ENCODE results near the gene PTCD2.
A peak's percentile ranks its signal among the peaks of the same experiment; 100 is the strongest.
"Not testable (repeated sequence)": the region's sequence is repeated elsewhere in the genome, so short reads cannot be mapped to it uniquely, and the experiment has no call there.

The PTCD2 gene

DNA sequence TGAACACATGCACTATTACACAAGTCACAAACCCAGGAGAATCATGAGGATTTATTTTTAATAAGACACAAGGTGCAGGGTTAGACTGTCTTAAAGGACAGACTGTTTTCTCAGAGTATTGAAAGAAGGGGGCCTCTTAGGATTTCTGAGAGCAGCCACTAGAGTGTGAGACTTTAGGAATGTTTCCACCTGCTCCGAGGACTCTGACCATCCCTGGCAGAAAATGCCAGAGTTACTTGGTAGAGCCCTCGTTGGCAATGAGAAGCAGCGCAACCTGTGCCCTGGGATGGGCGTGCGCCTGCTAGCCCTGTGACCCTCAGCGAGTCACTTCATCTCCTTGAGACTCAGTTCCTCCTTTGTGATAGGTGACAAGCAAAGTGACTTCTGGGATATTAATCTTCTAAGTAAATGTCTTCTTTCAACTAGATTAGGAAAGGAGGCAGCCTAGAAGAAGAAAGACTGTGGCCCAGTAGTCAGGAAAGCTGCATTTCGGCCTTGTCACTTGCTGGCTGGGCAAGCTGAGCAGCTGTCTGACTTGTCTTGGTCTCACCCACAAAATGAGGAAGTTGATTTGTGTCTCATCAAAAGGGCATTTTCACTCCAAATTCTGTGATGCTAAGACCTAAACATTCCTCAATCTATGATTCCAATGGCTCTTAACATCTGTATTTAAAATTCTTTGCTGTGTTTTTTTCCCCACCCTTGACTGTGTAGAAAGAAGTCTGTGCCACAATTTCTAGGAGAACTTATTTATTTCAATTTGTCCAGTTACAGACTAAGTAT is 60.5 kb downstream of the PTCD2 start:
- no peak for DNase-seq (ENCODE audit: low spot score)

DNA sequence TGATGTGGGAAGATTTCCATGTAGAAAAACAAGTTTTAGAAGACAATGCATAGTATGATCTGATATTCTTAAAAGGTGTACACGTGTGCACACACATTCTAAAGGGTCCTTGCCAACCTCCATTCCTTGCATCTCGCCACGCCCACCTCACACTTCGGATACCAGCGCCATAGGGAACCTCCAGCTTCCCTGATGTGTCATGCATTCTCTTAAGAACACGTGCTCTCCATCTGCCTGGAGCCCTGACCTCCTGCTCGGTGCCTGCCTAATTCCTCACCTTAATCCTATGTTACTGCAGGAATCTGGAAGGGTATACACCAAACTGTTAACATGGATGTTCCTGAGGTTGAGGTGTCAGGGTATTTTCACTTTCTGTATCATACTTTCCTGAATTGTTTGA is 63.1 kb downstream of the PTCD2 start:
- DNase-seq (ENCODE audit: low spot score), result no peak

DNA sequence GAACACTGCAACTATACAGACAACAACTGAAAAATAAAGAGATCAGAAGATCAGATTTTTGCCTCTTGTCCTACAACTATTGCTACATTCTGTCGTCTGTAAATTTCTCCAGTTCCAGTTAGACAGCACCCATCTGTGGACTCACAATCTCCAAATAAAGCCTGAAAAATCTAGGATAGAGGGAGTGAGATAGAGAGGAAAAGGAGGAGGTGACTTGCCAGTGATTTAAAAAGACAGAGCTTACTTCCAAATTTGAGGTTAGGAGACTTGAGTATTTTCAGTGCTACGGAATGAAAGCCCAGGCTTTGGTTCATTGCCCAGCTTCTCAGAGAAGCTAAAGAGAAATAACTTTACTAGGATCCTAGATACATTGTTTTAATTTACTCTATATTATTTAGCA is 63.6 kb downstream of the PTCD2 start:
- no peak for DNase-seq (ENCODE audit: low spot score)

DNA sequence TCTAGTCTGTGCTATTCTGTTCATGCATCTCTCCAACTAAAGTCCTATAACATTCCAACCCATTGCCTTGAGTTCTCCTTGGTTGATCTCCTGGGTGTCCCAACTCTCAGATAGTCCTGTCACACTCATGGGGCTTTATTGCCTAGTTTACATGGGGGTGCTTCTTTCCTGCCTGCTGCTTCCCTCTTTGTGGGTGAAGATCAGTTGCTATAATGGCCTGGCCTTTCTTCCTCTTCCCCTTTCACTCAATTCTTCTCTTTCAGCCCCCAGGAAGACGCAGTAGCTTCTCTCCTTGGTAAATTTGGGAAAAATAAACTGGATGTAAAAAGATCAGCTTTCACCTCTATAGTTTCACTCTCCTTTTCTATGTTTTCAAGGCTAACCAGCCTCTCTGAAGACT is 66.5 kb downstream of the PTCD2 start:
- DNase-seq (ENCODE audit: low spot score), result no peak

DNA sequence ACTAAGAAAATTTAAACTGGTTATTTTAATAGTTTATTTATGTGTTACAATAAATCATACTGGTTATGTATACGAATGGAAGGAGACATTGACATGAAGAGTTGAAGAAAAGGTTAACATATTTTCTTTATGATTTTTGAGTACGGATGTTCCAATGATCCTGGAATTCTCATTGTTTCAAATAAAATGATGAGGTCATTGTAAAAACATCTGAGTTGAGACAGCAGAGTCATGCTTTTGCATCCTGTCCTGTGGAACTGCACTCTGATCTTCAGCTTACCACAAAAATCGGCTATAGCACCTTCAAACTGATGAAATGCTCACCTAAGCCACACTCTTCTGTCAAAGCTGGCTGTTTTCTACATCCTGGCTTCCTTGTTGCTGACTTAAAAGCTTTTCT is 67.8 kb downstream of the PTCD2 start:
- DNase-seq (ENCODE audit: low spot score), result peak; percentile 42

DNA sequence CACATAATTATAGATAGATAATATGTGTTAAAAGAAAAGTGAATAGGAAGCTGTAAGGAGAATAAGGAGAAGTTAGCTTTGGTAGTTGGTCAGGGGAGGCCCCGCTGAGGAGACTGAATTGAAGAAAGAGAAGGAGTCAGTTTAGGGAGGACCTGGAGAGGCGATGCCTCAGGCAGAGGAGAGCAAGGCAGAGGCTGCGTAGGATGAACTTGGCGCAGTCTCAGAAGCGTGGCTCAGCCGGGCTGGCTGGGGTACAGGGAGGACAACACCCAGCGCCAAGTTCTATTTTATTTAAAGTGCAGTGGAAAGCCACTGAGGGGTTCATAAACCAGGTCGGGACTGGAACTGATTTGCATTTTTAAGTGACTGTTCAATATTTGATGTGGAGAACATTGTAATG is 68.5 kb downstream of the PTCD2 start:
- DNase-seq (ENCODE audit: low spot score), result no peak

DNA sequence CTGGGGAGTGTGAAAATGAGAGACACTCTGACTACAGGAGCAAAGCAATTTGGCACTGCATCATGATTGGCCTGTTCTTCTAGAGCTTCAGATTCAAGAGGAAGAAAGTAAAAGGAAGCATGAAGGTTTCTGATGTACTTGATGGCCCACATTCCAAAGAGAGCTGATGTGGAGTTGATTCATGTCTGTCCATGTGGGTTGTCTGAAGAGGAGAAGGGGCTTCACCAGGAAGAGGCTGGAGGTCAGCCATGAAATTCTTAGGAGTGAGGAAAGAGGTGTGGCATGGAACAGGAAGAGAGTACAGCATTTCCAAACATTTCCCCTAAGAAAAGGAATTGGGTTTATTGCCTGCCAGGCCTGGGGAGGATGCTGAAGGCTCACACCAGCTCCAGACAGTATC is 70.7 kb downstream of the PTCD2 start:
- no peak for DNase-seq (ENCODE audit: low spot score)

DNA sequence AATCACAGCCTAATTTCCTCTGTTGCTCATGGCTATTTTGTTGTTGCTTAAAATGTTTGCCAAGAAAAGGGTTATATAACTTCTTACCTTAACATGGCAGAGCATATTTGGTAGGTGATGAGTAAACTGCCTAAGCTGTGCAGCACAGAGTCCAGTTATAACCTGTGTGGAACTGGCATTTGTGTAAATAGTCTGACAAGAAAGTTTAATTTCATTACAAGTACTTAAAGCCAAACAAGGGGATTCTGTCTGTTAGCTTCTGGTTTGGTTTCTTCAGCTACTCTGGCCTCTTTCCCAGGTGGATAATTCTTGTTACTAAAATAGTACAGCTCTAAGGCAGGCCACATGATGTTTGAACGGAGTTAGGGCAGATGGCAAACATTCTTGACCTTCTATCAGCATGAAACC is 72.2 kb downstream of the PTCD2 start:
- DNase-seq (ENCODE audit: low spot score), result no peak

DNA sequence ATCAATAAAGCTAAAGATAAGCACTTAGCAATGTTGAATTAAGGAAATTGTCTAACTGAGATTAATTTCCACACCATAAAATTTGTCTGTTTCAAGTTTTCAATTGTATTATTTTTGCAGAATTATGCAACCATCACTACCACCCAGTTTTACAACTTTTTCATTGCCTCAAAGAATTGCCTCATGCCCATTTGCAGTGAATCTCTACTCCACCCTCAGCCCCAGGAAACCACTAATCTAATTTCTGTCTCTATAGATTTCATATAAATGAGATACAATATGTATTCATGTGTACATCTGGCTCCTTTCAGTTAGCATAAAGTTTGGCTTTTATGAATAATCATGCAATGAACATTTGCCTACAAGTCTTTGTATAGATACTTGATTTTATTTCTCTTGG is 72.9 kb downstream of the PTCD2 start:
- no peak for DNase-seq (ENCODE audit: low spot score)

DNA sequence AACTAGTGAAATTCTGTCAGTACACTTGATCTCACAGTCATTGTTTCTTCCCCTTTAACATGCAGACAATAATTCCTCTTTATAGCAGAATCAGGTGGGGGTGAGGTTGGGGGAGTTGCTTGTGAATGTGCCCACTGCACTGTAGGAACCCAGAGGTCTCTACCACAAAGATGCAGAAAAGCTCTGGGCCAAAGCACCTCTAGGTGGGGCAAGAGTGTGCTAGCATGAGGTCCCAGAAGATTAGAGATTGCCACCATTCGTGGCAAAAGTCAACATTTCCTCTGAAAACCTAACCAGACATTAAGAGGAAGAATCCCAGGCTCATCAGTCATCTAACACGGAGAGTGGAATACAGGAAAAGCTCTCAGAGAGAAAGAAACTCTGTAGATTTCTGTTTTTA is 74.5 kb downstream of the PTCD2 start:
- DNase-seq (ENCODE audit: low spot score), result no peak

DNA sequence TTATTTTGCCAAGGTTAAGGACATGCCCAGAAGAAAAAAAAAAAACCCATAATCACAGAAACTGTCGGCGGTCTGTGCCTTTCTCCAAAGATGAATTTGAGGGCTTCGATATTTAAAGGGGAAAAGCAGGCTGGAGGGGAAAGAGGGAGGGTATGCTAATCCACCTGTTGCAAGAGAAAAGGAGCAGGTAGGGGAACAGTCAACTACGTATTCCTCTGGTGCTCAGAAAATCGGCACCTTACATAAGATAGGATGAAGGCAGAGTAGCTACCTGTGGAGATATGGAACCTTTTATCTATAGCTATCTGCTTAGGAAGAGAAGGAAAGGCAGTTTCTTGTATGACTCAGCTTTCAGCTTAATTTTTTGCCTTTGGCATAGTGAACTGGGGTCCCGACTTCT is 77.7 kb downstream of the PTCD2 start:
- no peak for DNase-seq (ENCODE audit: low spot score)

DNA sequence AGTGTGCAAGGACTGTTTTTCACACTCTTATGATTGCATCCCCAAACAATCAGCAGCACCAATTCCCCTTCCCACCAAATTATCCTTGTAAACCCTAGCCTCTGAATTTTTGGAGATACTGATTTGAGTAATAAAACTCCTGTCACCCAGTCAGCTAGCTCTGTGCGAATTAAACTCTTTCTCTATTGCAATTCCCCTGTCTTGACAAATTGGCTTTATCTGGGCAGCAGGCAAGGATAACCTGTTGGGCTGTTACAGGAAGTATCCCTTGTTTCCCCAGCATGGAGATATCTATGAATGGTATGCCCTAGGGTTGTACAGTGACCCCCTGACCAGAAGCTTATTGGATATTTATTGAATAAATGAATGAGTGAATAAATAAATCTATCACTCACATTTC is 80.8 kb downstream of the PTCD2 start:
- DNase-seq (ENCODE audit: low spot score), result no peak

DNA sequence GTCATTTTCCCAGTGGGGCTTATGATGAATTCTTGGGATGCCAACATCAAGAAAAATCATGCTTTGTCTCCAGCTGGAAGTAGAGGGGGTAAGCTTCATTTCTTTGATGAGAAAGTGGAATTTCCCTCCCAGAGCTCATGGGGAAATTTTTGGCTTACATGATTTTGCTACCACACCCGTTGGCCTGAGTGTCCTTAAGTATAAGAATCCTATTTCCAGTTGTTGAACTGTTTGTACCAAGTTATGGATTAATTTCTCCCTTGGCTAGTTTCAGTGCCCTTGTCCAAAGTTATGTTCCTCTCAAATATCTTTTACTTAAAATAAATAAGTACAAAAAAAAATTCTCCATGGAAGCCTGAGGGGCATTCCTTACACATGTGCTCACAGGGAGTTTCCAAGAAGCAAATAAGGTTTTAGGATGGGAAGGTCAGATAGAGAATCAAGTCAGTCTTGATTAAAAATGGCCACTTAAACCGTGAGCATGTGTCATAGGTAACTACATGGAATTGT is 82.3 kb downstream of the PTCD2 start:
- DNase-seq (ENCODE audit: low spot score), result no peak

DNA sequence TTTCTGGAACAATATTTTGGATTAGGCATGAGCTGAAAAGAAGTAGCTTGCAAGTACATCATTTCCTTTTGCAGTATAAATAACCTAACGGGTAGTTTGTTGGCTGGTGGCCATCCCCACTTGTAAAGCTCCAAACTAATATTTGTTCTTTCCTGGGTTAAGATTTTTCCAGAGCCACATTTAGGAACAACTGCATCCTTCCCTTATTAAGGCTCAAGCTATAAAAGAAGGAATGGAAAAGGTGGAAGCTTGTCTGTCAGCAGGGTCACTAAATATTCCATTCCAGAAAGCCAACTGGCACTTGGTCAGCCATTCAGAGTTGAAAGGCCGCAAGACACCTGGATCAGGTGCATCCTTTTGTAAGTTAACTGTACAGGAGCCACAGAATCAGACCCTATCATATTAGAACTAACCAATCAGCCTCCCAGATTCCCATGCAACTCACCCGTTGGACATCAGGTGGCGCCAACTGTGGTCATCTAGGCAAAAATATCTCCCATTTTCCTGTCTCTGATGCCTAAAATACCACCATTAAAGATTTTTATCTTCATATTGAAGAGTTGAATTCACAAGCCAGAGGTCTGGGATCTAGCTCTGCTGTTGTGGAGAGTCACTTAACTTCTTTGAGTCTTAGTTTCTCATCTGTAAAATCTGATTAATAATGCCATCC is 82.9 kb downstream of the PTCD2 start:
- DNase-seq (ENCODE audit: low spot score), result no peak

DNA sequence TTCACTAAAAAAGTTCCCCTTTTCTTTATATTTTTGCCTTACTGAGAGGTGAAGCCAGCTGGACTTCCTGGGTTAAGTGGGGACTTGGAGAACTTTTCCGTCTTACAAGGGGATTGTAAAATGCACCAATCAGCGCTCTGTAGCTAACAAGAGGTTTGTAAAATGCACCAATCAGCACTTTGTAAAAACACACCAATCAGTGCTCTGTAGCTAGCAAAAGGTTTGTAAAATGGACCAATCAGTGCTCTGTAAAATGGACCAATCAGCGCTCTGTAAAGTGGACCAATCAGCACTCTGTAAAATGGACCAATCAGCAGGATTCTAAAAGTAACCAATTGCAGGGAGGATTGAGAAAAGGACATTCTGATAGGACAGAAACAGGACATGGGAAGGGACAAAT is 84.6 kb downstream of the PTCD2 start:
- not testable (repeated sequence) for DNase-seq (ENCODE audit: low spot score)

DNA sequence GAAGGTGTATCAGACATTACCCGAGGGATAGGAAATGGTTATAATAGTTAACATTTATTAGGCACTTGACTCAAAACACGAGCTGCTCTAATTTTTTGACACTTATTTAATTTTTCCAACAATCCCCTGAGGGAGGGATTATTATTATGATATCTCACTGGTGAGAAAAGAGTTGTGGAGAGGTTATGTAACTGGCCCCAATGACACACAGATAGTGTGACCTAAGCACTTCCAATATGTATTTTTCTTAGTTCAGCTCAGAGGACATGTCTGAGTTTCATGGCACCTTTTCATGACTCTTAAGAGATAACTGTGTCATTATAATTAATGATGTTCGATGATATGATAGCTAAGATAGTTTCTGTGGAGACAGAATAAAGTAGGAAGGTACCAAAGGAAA is 86.9 kb downstream of the PTCD2 start:
- DNase-seq (ENCODE audit: low spot score), result no peak

DNA sequence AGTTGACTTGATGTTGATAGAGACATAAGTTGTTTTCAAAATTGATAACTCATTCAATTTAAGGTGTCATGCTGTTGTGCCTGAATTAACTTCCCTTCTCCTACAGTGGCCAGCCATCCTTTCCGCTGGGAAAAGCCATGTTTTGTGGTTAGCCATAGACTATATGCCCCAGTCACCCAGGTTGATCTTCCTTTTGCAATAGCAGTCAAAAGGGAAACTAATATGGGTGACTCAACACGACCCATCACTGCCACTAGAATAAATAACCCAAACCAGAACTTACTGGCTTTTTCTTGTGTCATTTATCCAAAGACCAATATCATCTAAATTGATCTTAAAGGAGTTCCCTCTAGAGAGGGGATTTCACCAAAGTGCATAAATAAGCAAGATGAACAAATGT is 87.4 kb downstream of the PTCD2 start:
- no peak for DNase-seq (ENCODE audit: low spot score)

DNA sequence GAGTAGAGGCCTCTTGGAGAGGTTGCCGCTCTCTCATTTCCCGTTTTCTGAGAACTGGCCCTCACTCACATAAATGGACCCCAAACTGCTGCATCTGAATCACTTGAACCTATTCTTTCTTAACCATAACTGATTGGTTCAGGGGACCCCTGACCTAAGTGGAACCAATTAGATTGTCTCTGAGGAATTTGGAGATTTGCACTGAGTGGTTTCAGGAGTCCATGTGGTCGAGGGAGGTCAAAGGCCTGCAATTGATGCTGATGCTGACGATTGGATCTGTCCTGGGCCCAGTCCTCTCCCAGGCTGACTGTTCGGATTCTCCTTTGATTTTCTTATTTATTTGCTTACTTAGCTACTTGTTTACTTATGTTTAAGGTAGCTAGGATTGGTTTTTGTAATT is 88.0 kb downstream of the PTCD2 start:
- no peak for DNase-seq (ENCODE audit: low spot score)

DNA sequence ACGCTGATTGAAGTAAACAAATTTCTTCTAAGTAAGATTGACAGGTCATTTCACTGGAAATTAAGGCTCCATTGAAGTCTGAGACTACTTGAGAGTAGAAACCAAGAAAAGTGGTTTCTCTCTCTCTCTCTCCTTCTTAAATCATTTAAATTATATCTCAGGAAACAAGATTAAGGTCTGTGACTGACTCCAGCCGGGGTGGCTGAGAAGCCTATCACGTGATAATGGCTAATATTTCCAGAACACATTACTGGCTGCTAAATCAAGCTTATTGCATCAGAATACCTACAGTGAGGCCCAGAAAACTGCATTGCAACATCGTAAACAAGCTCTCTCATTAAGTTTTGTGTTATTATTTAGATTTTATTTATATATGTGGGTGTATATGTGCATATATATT is 88.4 kb downstream of the PTCD2 start:
- no peak for DNase-seq (ENCODE audit: low spot score)

DNA sequence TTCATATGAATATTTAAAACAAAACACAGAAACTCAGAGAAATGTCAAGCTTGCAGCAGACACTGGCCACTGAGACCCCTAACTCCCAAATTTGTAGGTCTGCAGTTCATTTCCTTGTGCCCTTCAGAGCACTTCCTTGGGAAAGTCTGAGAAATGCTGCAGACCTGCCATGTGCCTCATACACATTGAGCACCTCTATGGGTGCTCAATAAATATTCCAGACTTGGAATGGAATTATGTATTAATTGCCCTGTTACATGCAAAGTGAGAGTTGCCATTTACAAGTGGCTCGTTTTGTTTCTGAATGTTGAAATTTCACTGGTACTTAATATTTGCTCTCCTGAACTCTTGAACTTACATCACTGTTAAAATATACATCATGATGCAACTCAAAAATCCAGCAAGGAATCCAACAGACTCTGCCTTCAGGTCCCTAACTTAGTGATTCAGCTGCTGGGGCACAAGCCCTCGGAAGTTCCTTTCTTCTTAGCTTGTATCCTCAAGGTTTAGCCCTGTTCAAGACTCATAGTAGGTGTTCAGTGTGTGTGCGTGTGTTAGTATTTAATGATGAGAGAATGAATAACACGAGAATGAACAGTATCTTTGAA is 90.6 kb downstream of the PTCD2 start:
- DNase-seq (ENCODE audit: low spot score), result no peak

DNA sequence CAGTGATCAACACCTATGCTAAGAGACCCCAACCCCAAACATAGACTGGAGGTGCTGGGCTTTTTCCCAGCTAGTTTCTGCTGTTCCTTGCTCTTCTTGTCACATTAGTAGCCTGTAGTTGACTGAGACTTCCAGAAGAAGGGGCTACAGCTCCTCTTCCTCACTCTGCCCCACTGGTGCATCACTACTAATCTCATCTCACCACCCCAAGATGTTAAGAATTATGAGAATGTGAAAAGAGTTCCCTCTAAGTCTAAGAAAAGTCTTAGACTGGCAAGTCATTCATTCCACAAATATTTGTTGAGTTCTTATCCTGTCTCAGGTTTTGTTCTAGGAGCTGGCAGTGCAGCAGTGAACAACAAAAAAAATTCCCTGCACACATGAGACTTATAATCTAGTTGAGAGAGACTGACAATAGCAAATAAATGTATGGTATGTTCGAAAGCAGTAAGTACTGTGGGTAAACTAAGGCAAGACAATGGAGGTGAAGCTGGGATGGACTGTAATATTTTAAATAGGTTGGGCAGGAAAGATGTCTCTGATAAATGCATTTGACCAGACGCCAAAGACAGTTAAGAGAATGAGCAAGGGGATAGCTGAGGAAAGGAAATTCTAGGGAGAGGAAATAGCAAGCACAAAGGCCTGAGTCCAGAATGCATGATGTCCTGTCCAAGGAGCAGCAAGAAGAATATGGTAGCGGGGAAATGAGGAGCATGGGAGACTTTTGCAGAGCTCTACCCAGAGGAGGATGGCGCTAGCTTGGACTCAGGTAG is 92.3 kb downstream of the PTCD2 start:
- no peak for DNase-seq (ENCODE audit: low spot score)

DNA sequence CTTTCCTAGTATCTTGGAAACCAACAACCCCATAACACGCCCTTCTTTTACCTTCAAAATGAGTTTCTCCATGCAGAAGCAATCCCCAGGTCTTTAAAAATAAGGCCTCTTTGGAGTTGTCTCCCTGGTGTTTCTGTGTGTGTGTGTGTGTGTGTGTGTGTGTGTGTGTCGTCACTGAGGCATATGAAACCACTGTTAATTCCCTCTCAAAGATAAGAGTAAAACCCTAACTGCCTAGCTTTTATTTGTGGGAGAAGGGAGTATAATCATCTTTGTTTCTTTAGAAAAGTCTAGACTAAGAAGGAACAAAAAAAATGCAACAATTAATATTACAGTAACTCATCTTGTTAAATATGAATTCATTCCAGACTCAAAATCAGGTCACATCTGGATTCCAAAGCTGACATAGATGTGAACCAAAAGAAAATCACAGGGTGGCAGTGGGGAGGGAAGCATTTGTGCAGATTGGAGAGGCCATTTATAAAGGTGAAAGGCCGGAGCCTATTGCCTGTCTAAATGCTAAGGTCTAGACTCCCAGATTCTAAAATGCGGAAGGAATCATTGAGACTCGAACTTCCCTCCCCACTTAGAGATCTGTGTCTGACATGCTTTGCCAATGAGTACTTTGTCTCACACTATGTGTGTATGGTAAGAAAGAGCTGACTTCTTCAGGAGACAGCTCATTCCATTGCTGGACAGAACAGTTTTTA is 95.6 kb downstream of the PTCD2 start:
- DNase-seq (ENCODE audit: low spot score), result no peak

Data from SW480 (cell line).